Lung (tissue), 12 donors: Measurements from ENCODE around the gene HAUS1. TPM values are rescaled to one million over a fixed set of nuclear protein-coding genes. Genes with fewer than 3 reads are reported as not detected.
"Not testable (repeated sequence)": the region's sequence is repeated elsewhere in the genome, so short reads cannot be mapped to it uniquely, and the experiment has no call there.

Experiments
- ATAC-seq: fragments of 200-7000 bp; cut with Tn5 transposase; one replicate; pipeline ENCODE4 v1.9.1; 2020; ENCODE audit warnings: moderate number of reproducible peaks; ENCODE audit not compliant: insufficient read depth, low FRiP score
- DNase-seq, 3 donors: peaks; one replicate each; pipeline ENCODE4 v3.0.0-alpha.2; 2013 to 2017
- H3K27ac ChIP-seq, 2 donors: one replicate each; pipeline ENCODE4 v1.5.1; 2013; ENCODE audit warnings: mild to moderate bottlenecking in 2 of 2, moderate library complexity in 2 of 2, control low read depth in 1 of 2, inconsistent platforms in 1 of 2, low read depth in 1 of 2, low read length in 1 of 2
- H3K27me3 ChIP-seq, 3 donors: one replicate each; pipeline ENCODE4 v1.5.1; 2013; ENCODE audit warnings: low read length in 2 of 3; ENCODE audit not compliant: control insufficient read depth in 3 of 3, insufficient read depth in 3 of 3
- H3K36me3 ChIP-seq, 4 donors: one replicate each; pipeline ENCODE4 v1.5.1; 2013; ENCODE audit warnings: low read length in 4 of 4, mild to moderate bottlenecking in 1 of 4, moderate library complexity in 1 of 4; ENCODE audit not compliant: control insufficient read depth in 4 of 4, insufficient read depth in 4 of 4
- H3K4me1 ChIP-seq, 5 donors: one replicate each; pipeline ENCODE4 v1.5.1; 2013; ENCODE audit warnings: low read length in 5 of 5, mild to moderate bottlenecking in 2 of 5, moderate library complexity in 1 of 5; ENCODE audit not compliant: control insufficient read depth in 5 of 5, insufficient read depth in 5 of 5
- H3K4me3 ChIP-seq: one replicate; pipeline ENCODE4 v1.5.1; 2013; ENCODE audit warnings: mild to moderate bottlenecking, control low read depth, moderate library complexity
- H3K9ac ChIP-seq, 2 donors: one replicate each; pipeline ENCODE4 v1.5.1; 2013; ENCODE audit warnings: low read length in 2 of 2, control low read depth in 1 of 2; ENCODE audit not compliant: insufficient read depth in 1 of 2
- H3K9me3 ChIP-seq, 4 donors: one replicate each; pipeline ENCODE4 v1.5.1; 2013; ENCODE audit warnings: low read length in 3 of 4, mild to moderate bottlenecking in 1 of 4, moderate library complexity in 1 of 4; ENCODE audit not compliant: control insufficient read depth in 4 of 4, insufficient read depth in 3 of 4
- WGBS, 2 donors: extraction: QIAGEN DNeasy Blood & Tissue Kit; methylation state at CpG; one replicate each; pipeline ENCODE4 v1.1.7; 2013; 5-methylcytosine and 5-hydroxymethylcytosine counted together
- polyA plus RNA-seq, 2 donors: library from polyadenylated mRNA; stranded (reverse); fragments of 200-250 nt; gene quantifications; one replicate each; pipeline ENCODE4 v1.2.1, GENCODE V29; 2013
- total RNA-seq, 2 donors: library from RNA; depleted of rRNA in 1 of 2; stranded (reverse); fragments of >200 nt in 1 of 2; gene quantifications; one replicate each; pipeline ENCODE4 v1.2.1, GENCODE V29; 2014 to 2021
- TF ChIP-seq, protein P1 (sequence below): IDR thresholded peaks from 2 replicates; pipeline ENCODE4 v1.5.1; 2012; ENCODE audit warnings: mild to moderate bottlenecking; ENCODE audit errors: control extremely low read depth, extremely low read depth
- donor health status: control.
- donor health status: control.
- donor health status: Bipolar disorder and iron deficiency.
- donor health status: healthy.
- donor health status: DM: yes; HTN: yes; CAD: no.

HAUS1 gene
- total and polyA plus RNA-seq, 4 donors, result 16.8 to 27.7 (median 20.4) TPM

DNA sequence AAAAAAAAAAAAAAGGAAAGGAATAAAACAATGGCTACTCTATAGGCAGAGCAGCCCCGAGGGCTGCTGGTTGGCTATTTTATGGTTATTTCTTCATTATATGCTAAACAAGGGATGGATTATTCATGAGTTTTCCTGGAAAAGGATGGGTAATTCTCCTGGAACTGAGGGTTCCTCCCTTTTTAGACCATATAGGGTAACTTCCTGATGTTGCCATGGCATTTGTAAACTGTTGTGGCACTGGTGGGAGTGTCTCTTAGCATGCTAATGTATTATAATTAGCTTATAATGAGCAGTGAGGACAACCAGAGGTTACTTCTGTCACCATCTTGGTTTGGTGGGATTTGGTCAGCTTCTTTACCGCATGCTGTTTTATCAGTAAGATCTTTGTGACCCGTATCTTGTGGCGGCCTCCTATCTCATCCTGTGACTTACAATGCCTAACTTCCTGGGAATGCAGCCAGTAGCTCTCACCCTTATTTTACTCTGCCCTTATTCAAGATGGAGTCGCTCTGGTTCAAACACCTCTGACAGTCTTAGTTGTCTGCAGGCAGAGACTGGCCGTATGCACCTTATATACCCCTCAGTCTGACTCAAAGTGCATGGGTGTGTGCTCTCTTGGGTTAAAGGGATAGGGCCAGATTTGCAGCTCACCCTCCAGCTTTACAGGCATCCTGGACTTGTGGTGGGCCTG lies 57.7 kb downstream of the HAUS1 start:
- Histone ChIP-seq H3K36me3 (no peaks in the 10 kb centered on the region), H3K9me3 (no peaks in the 10 kb centered on the region), H3K4me1 (peaks cover 0 to 3% (median 0%) of the 10 kb centered on the region in 5 donors), H3K9ac (no peak overlapping the region), H3K27me3 (no peaks in the 10 kb centered on the region), H3K27ac (no peak overlapping the region), H3K4me3 (no peak overlapping the region)
- WGBS, 2 donors, result 80 to 92% methylated on average over 6 of the region's 6 CpGs
- ATAC-seq (no peak), DNase-seq (no peak)
- TF ChIP-seq, protein P1, sequence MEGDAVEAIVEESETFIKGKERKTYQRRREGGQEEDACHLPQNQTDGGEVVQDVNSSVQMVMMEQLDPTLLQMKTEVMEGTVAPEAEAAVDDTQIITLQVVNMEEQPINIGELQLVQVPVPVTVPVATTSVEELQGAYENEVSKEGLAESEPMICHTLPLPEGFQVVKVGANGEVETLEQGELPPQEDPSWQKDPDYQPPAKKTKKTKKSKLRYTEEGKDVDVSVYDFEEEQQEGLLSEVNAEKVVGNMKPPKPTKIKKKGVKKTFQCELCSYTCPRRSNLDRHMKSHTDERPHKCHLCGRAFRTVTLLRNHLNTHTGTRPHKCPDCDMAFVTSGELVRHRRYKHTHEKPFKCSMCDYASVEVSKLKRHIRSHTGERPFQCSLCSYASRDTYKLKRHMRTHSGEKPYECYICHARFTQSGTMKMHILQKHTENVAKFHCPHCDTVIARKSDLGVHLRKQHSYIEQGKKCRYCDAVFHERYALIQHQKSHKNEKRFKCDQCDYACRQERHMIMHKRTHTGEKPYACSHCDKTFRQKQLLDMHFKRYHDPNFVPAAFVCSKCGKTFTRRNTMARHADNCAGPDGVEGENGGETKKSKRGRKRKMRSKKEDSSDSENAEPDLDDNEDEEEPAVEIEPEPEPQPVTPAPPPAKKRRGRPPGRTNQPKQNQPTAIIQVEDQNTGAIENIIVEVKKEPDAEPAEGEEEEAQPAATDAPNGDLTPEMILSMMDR, result no peak

- Histone ChIP-seq H3K9me3 (no peaks in the 10 kb centered on the region), H3K27me3 (no peaks in the 10 kb centered on the region), H3K4me3 (no peak overlapping the region), H3K27ac (no peak overlapping the region), H3K9ac (no peak overlapping the region), H3K36me3 (no peaks in the 10 kb centered on the region), H3K4me1 (peaks cover 0 to 6% (median 0%) of the 10 kb centered on the region in 5 donors)
- WGBS, 2 donors, result 72 to 79% methylated on average over 3 of the region's 3 CpGs
- TF ChIP-seq, protein P1, result no peak
- ATAC-seq (no peak), DNase-seq (no peak)
These were observed 58.9 kb downstream of the HAUS1 start for GRCh38 chr18:46163091-46163490.

- H3K36me3 ChIP-seq, result no peaks in the 10 kb centered on the region
- TF ChIP-seq, protein P1, result no peak
- H3K4me3 ChIP-seq, result no peak overlapping the region
- H3K9ac ChIP-seq, result no peak overlapping the region
- H3K4me1 ChIP-seq, result peaks cover 0 to 7% (median 0%) of the 10 kb centered on the region in 5 donors
- WGBS, 2 donors, result 93 to 96% methylated on average over 7 of the region's 7 CpGs
- ATAC-seq (no peak), DNase-seq (no peak)
- no peaks in the 10 kb centered on the region for H3K27me3 ChIP-seq
- H3K27ac ChIP-seq, result no peak overlapping the region
- no peaks in the 10 kb centered on the region for H3K9me3 ChIP-seq
These were observed 59.8 kb downstream of the HAUS1 start for GRCh38 chr18:46163941-46164499.

DNA sequence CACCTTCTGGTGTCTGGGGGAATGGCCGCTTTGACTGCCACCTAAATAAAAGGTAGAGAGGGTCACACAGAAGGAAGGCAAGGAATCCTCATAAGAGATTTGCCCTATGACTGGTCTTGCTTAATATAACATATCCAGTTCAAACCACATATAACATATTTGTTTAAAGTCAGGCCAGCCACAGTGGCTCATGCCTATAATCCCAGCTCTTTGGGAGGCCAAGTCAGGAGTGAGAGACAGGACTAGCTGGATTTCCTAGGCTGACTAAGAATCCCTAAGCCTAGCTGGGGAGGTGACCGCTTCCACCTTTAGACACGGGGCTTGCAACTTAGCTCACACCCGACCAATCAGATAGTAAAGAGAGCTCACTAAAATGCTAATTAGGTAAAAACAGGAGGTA lies 60.3 kb downstream of the HAUS1 start:
- H3K4me1 ChIP-seq, H3K36me3 ChIP-seq, H3K4me3 ChIP-seq, H3K27ac ChIP-seq, H3K27me3 ChIP-seq, H3K9me3 ChIP-seq, H3K9ac ChIP-seq, DNase-seq, ATAC-seq: not testable (repeated sequence)
- 91 to 94% methylated on average over 4 of the region's 4 CpGs for WGBS, 2 donors
